GM12878 (cell line): ENCODE results near the gene SNX12. TPM values are rescaled to one million over a fixed set of nuclear protein-coding genes. Genes with fewer than 3 reads are reported as not detected.

Source experiments
- ATAC-seq: fragments of 200-7000 bp; cut with Tn5 transposase; 3 replicates; pipeline ENCODE4 v1.9.1; 2020; ENCODE audit warnings: mild to moderate bottlenecking, moderate library complexity
- BruUV-seq: library from RNA; stranded (reverse); fragments of 400-500 nt; replicated peaks from 2 replicates; lab custom pipeline; 2021; lab: Mats Ljungman, UMichigan
- CTCF ChIA-PET: fragments of 300-600 bp; sonication (Branson Sonifier 250); formaldehyde crosslinking; extraction: SDS; loops from one replicate; lab custom pipeline; 2021; ENCODE audit warnings: inconsistent platforms; lab: Yijun Ruan, JAX
- POLR2A ChIA-PET: fragments of 350-600 bp; formaldehyde crosslinking; extraction: SDS; loops from one replicate; lab custom pipeline; 2021; ENCODE audit warnings: inconsistent platforms; lab: Charles Lee
- RAD21 ChIA-PET: fragments of 300-600 bp; sonication (Branson Sonifier 250); formaldehyde crosslinking; loops from one replicate; lab custom pipeline; 2023; ENCODE audit warnings: antibody characterized with exemption; ENCODE audit not compliant: unreplicated experiment; lab: Charles Lee
- SMC1A ChIA-PET: fragments of 300-600 bp; sonication (Branson Sonifier 250); formaldehyde crosslinking; loops from one replicate; lab custom pipeline; 2023; ENCODE audit not compliant: unreplicated experiment, uncharacterized antibody; lab: Charles Lee
- DNase-seq: peaks from one replicate; pipeline ENCODE4 v3.0.0-alpha.2; 2011; ENCODE audit warnings: low read depth, low spot score
- FAIRE-seq: peaks from 3 replicates; lab custom pipeline; 2011; peaks lifted over from hg19 to GRCh38; lab: Jason Lieb, UNC
- H2AFZ ChIP-seq: 2 replicates; pipeline ENCODE4 v1.6.0; 2011; ENCODE audit warnings: low read depth, low read length, control low read depth; ENCODE audit not compliant: control insufficient read depth
- H3K27ac ChIP-seq: 2 replicates; pipeline ENCODE4 v1.5.1; 2011; ENCODE audit warnings: control low read depth; ENCODE audit not compliant: control insufficient read depth, insufficient read depth
- H3K27me3 ChIP-seq, 2 experiments: replicated peaks in 1 of 2; 2 replicates each; pipeline versions ENCODE4 v1.6.0 to v1.6.1; 2011; ENCODE audit warnings: low read length in 1 of 2; ENCODE audit not compliant: control insufficient read depth in 2 of 2, insufficient read depth in 2 of 2
- H3K36me3 ChIP-seq, 2 experiments: 2 replicates each; pipeline ENCODE4 v1.5.1; 2011; ENCODE audit warnings: low read length in 1 of 2; ENCODE audit not compliant: control insufficient read depth in 2 of 2, insufficient read depth in 2 of 2
- H3K4me1 ChIP-seq: 2 replicates; pipeline ENCODE4 v1.6.1; 2011; ENCODE audit warnings: mild to moderate bottlenecking, low read length, moderate library complexity, mixed read lengths; ENCODE audit not compliant: control insufficient read depth, insufficient read depth
- H3K4me2 ChIP-seq: 2 replicates; pipeline ENCODE4 v1.6.0; 2011; ENCODE audit warnings: control low read depth; ENCODE audit not compliant: control insufficient read depth, insufficient read depth
- H3K4me3 ChIP-seq: fragments of 200-600 bp; sonication (generic); 2 replicates; pipeline ENCODE4 v1.5.1; 2016
- H3K79me2 ChIP-seq: 2 replicates; pipeline ENCODE4 v1.6.0; 2011; ENCODE audit warnings: low read length; ENCODE audit not compliant: control insufficient read depth, insufficient read depth
- H3K9ac ChIP-seq: 2 replicates; pipeline ENCODE4 v1.8.0; 2011; ENCODE audit warnings: low read length, control low read depth, mixed read lengths; ENCODE audit not compliant: control insufficient read depth, insufficient read depth
- H3K9me3 ChIP-seq: replicated peaks from 3 replicates; pipeline ENCODE4 v1.5.1; 2011; ENCODE audit warnings: mild to moderate bottlenecking, low read length; ENCODE audit not compliant: control insufficient read depth, insufficient read depth
- H4K20me1 ChIP-seq: 2 replicates; pipeline ENCODE4 v1.6.0; 2011; ENCODE audit not compliant: control insufficient read depth, insufficient read depth
- CBX5 ChIP-seq: sonication (generic); IDR thresholded peaks from 2 replicates; pipeline ENCODE4 v1.6.1; 2016; ENCODE audit warnings: low read depth, moderate library complexity, mild to moderate bottlenecking, inconsistent platforms
- ESRRA ChIP-seq: IDR thresholded peaks from 2 replicates; pipeline ENCODE4 v1.6.1; 2012; ENCODE audit warnings: mild to moderate bottlenecking, low read length, improper control_type of control experiment
- IKZF1 ChIP-seq: fragments of 450-650 bp; conservative IDR thresholded peaks from 2 replicates; pipeline ENCODE4 v1.6.1; 2017; ENCODE audit warnings: antibody characterized with exemption, mild to moderate bottlenecking
- KLF5 ChIP-seq: fragments of 450-650 bp; IDR thresholded peaks from 2 replicates; pipeline ENCODE4 v1.6.1; 2014; ENCODE audit warnings: mild to moderate bottlenecking; ENCODE audit not compliant: partially characterized antibody
- MEF2B ChIP-seq: fragments of 450-650 bp; IDR thresholded peaks from 2 replicates; pipeline ENCODE4 v1.6.1; 2018; ENCODE audit warnings: mild to moderate bottlenecking, moderate library complexity; ENCODE audit not compliant: partially characterized antibody, poor library complexity, severe bottlenecking
- NFYB ChIP-seq: IDR thresholded peaks from 2 replicates; pipeline ENCODE4 v1.6.1; 2011; ENCODE audit warnings: low read depth, mild to moderate bottlenecking, low read length, improper control_type of control experiment, moderate library complexity; ENCODE audit not compliant: insufficient read depth
- NKRF ChIP-seq: fragments of 450-650 bp; conservative IDR thresholded peaks from 2 replicates; pipeline ENCODE4 v1.6.1; 2017; ENCODE audit warnings: mild to moderate bottlenecking, moderate library complexity
- NR2F1 ChIP-seq: fragments of 450-650 bp; conservative IDR thresholded peaks from 2 replicates; pipeline ENCODE4 v1.6.1; 2017; ENCODE audit warnings: mild to moderate bottlenecking
- PML ChIP-seq: IDR thresholded peaks from 2 replicates; pipeline ENCODE4 v1.6.1; 2012; ENCODE audit warnings: low read length, inconsistent platforms
- SIX5 ChIP-seq: IDR thresholded peaks from 2 replicates; pipeline ENCODE4 v1.6.1; 2011; ENCODE audit warnings: mild to moderate bottlenecking, low read depth, low read length, moderate library complexity; ENCODE audit not compliant: severe bottlenecking
- SPI1 ChIP-seq: IDR thresholded peaks from 2 replicates; pipeline ENCODE4 v1.6.1; 2011; ENCODE audit warnings: low read depth, mild to moderate bottlenecking, low read length, moderate library complexity, borderline replicate concordance; ENCODE audit not compliant: insufficient read depth
- SUZ12 ChIP-seq: fragments of 200-600 bp; sonication (generic); IDR thresholded peaks from one replicate; pipeline ENCODE4 v1.6.1; 2018; ENCODE audit warnings: antibody characterized with exemption, mild to moderate bottlenecking; ENCODE audit not compliant: unreplicated experiment
- TAF1 ChIP-seq: IDR thresholded peaks from 2 replicates; pipeline ENCODE4 v1.6.1; 2011; ENCODE audit warnings: mild to moderate bottlenecking, low read depth, low read length, borderline replicate concordance
- ZNF207 ChIP-seq: fragments of 450-650 bp; IDR thresholded peaks from 2 replicates; pipeline ENCODE4 v1.6.1; 2014; ENCODE audit warnings: antibody characterized with exemption, mild to moderate bottlenecking, borderline replicate concordance
- WGBS: methylation state at CpG from one replicate; pipeline ENCODE4 v1.1.6; 2016; ENCODE audit warnings: low lambda C conversion rate; ENCODE audit not compliant: insufficient replicate concordance, insufficient coverage; ENCODE audit errors: missing lambda C conversion rate; 5-methylcytosine and 5-hydroxymethylcytosine counted together
- in situ Hi-C: fragments of 300-500 bp; cut with MboI; formaldehyde crosslinking; loops from 9 replicates; pipeline ENCODE4 v1.14.3; 2018; ENCODE audit warnings: mixed read lengths
- intact Hi-C: fragments of 100-400 bp; cut with micrococcal nuclease; formaldehyde crosslinking; loops from one replicate; pipeline ENCODE4 v1.14.2; 2022; ENCODE audit not compliant: unreplicated experiment
- polyA plus RNA-seq, 11 experiments: library from polyadenylated mRNA; depleted of rRNA in 4 of 11; unstranded in 6 of 11; stranded (reverse) in 5 of 11; fragments of >200 nt; fragmentation: Nextera tagmentation in 4 of 11; fragmentation: Illumina TruSeq in 1 of 11; extraction: Ambion mirVana in 4 of 11; extraction: Trizol in 1 of 11; gene quantifications; 1 replicate in 1 of 11; 2 replicates in 10 of 11; pipeline versions ENCODE4 v1.2.1 to v1.2.3, GENCODE V29; 2011 to 2016; ENCODE audit warnings: inconsistent platforms in 2 of 11, missing spikeins in 2 of 11, low read depth in 1 of 11
- total RNA-seq, 4 experiments: library from RNA; depleted of rRNA in 3 of 4; stranded (reverse); fragments of >200 nt in 3 of 4; fragmentation: Illumina TruSeq in 1 of 4; extraction: Trizol in 1 of 4; gene quantifications; 2 replicates each; pipeline versions ENCODE4 v1.2.1 to v1.2.3, GENCODE V29; 2013 to 2021
- TF ChIP-seq, protein P1 (sequence below): fragments of 450-650 bp; formaldehyde crosslinking; IDR thresholded peaks from 2 replicates; pipeline ENCODE4 v1.4.0; 2022; ENCODE audit warnings: mild to moderate bottlenecking, moderate library complexity

SNX12 gene
- total and polyA plus RNA-seq, 10 of the 15 experiments (the other 5 are each of a cell fraction or from before 2014, with no cell fraction given), result 4.4 to 50.4 (median 34.2) TPM

GRCh38 chrX:71098951-71099506, 30.9 kb upstream of the SNX12 start:
- Histone ChIP-seq H2AFZ (no peak overlapping the region), H4K20me1 (no peaks in the 10 kb centered on the region), H3K4me3 (no peak overlapping the region), H3K36me3 (no peaks in the 10 kb centered on the region), H3K9ac (no peak overlapping the region), H3K4me1 (no peaks in the 10 kb centered on the region), H3K4me2 (no peak overlapping the region), H3K27ac (no peak overlapping the region), H3K27me3 (no peaks in the 10 kb centered on the region), H3K9me3 (no peaks in the 10 kb centered on the region), H3K79me2 (no peaks in the 10 kb centered on the region)
- in situ Hi-C loops, result no loop called here
- SMC1A ChIA-PET, result interaction anchor here (0.8 to 6.2 kb wide), 10 partner anchors 13 to 184 kb away, joined by 3 to 46 read pairs (median 5); partner anchors contain the start of genes IL2RG, MED12 and NONO
- ATAC-seq (no peak), FAIRE-seq (no peak), DNase-seq (no peak)
- WGBS, result 46% methylated on average over 4 of the region's 5 CpGs
- RAD21 ChIA-PET, result interaction anchor here (0.8 to 2.7 kb wide), 9 partner anchors 12 to 184 kb away, joined by 3 to 29 read pairs (median 6); partner anchors contain the start of genes IL2RG, MED12, NLGN3 and NONO
- intact Hi-C loops, result loop anchor here (1.0 to 10.0 kb wide), 3 partner anchors 30 to 186 kb away; partner anchors contain the start of gene NONO
- CTCF ChIA-PET, result interaction anchor here (0.5 to 5.2 kb wide), 8 partner anchors 11 to 130 kb away, joined by 3 to 82 read pairs (median 16); partner anchors contain the start of genes IL2RG and MED12
- no TSS peak for BruUV-seq
- POLR2A ChIA-PET, result interaction anchor here (0.6 to 5.1 kb wide), 7 partner anchors 13 to 280 kb away, joined by 3 to 60 read pairs (median 4); partner anchors contain the start of gene IL2RG
- no peak for TF ChIP-seq ZNF207
- no peak for TF ChIP-seq SUZ12
- TF ChIP-seq NFYB, result no peak
- no peak for TF ChIP-seq SIX5
- no peak for TF ChIP-seq MEF2B
- no peak for TF ChIP-seq PML
- TF ChIP-seq NKRF, result no peak
- TF ChIP-seq SPI1, result no peak
- TF ChIP-seq IKZF1, result no peak
- no peak for TF ChIP-seq CBX5
- no peak for TF ChIP-seq KLF5
- TF ChIP-seq ESRRA, result no peak
- TF ChIP-seq TAF1, result no peak
- TF ChIP-seq, protein P1, sequence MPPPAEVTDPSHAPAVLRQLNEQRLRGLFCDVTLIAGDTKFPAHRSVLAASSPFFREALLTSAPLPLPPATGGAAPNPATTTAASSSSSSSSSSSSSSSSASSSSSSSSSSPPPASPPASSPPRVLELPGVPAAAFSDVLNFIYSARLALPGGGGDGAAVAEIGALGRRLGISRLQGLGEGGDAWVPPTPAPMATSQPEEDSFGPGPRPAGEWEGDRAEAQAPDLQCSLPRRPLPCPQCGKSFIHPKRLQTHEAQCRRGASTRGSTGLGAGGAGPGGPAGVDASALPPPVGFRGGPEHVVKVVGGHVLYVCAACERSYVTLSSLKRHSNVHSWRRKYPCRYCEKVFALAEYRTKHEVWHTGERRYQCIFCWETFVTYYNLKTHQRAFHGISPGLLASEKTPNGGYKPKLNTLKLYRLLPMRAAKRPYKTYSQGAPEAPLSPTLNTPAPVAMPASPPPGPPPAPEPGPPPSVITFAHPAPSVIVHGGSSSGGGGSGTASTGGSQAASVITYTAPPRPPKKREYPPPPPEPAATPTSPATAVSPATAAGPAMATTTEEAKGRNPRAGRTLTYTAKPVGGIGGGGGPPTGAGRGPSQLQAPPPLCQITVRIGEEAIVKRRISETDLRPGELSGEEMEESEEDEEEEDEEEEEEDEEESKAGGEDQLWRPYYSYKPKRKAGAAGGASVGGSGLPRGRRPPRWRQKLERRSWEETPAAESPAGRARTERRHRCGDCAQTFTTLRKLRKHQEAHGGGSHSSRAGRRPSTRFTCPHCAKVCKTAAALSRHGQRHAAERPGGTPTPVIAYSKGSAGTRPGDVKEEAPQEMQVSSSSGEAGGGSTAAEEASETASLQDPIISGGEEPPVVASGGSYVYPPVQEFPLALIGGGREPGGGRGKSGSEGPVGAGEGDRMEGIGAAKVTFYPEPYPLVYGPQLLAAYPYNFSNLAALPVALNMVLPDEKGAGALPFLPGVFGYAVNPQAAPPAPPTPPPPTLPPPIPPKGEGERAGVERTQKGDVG (CRISPR knock-in tag), result no peak
- no peak for TF ChIP-seq NR2F1
